ENCODE data around the gene AKAP7.
"Not testable (repeated sequence)": the region's sequence is repeated elsewhere in the genome, so short reads cannot be mapped to it uniquely, and the experiment has no call there.

GRCh38 chr6:131091944-131092343 lies 43.3 kb upstream of the AKAP7 start:
- not testable (repeated sequence) for TF ChIP-seq ZFX (IDR thresholded peaks at IDR 0.05; ENCODE audit: borderline replicate concordance); CTCF (IDR thresholded peaks at IDR 0.05)

All from 22Rv1 (cell line).